WI38 (cell line): ENCODE data around the gene FOLR2.
"Not testable (repeated sequence)": the region's sequence is repeated elsewhere in the genome, so short reads cannot be mapped to it uniquely, and the experiment has no call there.

ENCODE experiments used
- H3K4me3 ChIP-seq: 2 replicates; pipeline ENCODE4 v1.5.1; 2011; ENCODE audit warnings: low read depth, mild to moderate bottlenecking, control low read depth, low read length
- TF ChIP-seq, protein P1 (sequence below): IDR thresholded peaks from 2 replicates; pipeline ENCODE4 v1.5.1; 2012; ENCODE audit warnings: low read depth, mild to moderate bottlenecking, control low read depth, low read length

Gene FOLR2

DNA sequence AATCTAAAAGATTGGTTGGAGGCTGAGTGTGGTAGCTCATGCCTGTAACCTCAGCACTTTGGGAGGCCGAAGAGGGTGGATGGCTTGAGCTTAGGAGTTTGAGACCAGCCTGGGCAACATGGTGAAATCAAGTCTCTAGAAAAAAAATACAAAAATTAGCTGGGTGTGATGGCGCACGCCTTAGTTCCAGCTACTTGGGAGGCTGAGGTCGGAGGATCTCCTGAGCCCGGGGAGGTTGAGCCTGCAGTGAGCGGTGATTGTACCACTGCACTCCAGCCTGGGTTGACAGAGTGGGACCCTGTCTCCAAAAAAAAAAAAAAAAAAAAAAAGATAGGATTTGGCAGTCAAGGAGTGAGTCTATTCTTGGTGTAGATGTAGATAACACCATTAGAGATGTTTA, 14.0 kb upstream of the FOLR2 start:
- H3K4me3 ChIP-seq: no peak overlapping the region
- TF ChIP-seq, protein P1, sequence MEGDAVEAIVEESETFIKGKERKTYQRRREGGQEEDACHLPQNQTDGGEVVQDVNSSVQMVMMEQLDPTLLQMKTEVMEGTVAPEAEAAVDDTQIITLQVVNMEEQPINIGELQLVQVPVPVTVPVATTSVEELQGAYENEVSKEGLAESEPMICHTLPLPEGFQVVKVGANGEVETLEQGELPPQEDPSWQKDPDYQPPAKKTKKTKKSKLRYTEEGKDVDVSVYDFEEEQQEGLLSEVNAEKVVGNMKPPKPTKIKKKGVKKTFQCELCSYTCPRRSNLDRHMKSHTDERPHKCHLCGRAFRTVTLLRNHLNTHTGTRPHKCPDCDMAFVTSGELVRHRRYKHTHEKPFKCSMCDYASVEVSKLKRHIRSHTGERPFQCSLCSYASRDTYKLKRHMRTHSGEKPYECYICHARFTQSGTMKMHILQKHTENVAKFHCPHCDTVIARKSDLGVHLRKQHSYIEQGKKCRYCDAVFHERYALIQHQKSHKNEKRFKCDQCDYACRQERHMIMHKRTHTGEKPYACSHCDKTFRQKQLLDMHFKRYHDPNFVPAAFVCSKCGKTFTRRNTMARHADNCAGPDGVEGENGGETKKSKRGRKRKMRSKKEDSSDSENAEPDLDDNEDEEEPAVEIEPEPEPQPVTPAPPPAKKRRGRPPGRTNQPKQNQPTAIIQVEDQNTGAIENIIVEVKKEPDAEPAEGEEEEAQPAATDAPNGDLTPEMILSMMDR: no peak

DNA sequence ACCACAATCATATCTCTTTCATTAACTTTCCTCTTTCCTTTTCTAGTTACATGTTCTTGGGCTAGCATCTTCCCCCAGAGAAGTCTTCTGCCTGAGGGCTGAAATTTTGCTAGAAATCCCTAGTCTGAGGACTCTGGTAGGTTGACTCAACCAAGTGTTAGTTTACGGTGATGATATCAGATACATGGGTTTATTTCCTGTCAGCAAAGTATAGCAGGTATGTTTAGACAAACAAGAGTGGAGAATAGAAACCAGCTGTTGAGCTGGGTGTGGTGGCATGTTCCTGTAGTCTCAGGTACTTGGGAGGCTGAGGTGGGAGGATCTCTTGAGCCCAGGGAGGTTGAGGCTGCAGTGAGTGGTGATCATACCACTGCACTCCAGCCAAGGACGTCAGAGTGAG, 13.4 kb upstream of the FOLR2 start:
- H3K4me3 ChIP-seq: no peak overlapping the region
- TF ChIP-seq, protein P1: no peak

DNA sequence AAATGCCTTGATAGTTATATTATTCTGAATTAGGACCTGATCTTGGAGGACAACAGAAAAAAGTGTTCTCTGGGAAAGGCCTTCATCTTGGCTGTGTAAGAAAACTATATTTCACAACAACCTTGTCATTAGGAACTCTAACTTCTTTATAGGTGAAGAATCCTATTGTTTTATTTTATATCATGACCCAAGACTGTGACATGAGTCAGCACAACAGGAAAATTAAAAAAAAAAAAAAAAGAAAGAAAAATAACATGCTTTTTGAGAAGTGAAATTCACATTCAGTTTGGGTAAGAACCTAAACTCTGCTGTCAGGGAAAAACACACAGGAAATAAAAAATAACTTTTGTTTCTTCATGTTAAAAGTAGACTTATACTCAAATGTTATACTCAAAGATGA, 11.7 kb upstream of the FOLR2 start:
- H3K4me3 ChIP-seq: no peak overlapping the region
- TF ChIP-seq, protein P1: no peak

DNA sequence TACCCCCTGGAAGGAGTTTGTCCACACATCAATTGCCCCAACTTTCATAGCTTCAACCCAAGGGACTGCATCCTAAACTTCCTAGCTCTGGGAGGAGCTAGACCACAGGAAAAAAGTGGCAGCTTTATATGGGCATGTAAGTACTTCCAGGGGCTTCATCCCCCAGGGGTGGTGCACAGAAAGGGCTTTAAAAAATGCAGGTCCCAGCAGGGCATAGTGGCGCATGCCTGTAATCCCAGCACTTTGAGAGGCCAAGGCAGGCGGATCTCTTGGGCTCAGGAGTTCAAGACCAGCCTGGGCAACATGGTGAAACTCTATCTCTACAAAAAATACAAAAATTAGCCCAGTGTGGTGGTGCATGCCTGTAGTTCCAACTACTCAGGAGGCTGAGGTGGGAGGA, 9.8 kb upstream of the FOLR2 start:
- not testable (repeated sequence) for H3K4me3 ChIP-seq

DNA sequence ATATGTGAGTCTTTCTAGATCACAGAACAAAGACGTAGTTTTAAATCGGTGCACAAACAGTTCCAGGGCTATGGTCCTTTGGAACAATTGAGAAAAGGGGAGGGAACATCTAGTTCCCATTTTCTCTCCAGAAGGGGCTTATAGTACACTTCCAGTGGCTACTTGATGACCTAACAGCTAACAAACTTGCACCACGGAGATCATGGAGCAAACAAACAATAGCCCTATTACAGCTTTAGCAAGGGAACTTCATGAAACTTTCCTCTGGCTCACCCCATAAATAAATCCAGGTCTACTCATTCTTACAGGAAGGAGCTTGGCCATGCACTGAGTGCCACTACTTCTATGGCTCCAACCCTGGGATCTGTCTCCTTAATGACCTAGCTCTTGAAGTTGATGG, 8.3 kb upstream of the FOLR2 start:
- H3K4me3 ChIP-seq: no peak overlapping the region
- TF ChIP-seq, protein P1: no peak

DNA sequence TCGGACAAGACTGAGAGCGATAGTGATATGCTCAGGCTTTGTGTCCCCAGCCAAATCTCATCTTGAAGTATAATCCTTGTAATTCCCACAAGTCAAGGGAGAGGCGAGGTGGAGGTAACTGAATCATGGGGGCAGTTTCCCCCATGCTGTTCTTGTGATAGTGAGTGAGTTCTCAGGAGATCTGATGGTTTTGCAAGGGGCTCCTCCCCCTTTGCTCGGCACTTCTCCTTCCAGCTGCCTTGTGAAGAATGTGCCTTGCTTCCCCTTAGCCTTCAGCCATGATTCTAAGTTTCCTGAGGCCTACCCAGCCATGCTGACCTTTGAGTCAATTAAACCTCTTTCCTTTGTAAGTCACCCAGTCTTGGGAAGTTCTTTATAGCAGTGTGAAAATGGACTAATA, 7.5 kb upstream of the FOLR2 start:
- no peak overlapping the region for H3K4me3 ChIP-seq
- TF ChIP-seq, protein P1: no peak

DNA sequence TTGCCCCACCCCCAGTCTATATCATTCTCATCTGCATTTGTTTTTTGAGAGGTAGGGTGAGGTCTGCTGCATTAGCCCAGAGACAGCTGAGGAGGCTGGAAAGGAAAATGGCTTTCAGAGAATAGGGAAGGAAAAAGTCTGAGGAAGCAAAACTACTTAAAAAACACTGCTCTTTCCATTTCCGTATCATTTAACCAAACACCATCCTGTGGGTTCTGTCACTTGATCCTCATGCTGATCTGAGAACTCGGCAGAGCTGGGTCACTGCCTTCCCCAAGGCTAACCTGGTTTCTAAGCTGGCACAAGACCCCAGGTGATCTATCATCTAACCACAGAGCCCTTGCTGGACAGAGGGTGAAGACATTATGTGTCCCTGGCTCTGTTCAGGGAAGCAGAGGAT, 1.2 kb downstream of the FOLR2 start:
- TF ChIP-seq, protein P1: no peak
- no peak overlapping the region for H3K4me3 ChIP-seq

DNA sequence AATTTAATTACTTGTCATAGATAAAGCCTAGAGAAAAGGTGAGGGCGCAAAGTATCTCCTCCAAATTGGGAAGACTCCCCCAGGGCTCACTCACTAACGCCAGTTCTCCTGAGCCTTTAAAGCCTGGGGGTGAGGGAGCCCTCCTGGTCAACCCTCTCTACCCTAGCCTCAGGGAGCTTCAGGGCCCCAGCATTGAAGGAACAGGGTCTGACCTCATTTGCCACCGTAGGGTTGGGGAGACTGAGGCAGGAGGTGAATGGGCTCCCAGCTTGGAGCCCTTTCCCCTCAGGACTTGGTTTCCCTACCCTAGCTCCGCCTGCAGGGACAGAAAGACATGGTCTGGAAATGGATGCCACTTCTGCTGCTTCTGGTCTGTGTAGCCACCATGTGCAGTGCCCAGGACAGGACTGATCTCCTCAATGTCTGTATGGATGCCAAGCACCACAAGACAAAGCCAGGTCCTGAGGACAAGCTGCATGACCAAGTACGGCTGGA, 1.7 kb downstream of the FOLR2 start:
- TF ChIP-seq, protein P1: no peak
- H3K4me3 ChIP-seq: no peak overlapping the region
